ENCODE results near the gene MAP4K4. TPM values are rescaled to one million over a fixed set of nuclear protein-coding genes. Genes with fewer than 3 reads are reported as not detected.

The MAP4K4 gene
- total RNA-seq, 1 experiment from 2014 or later, result 136 TPM

DNA sequence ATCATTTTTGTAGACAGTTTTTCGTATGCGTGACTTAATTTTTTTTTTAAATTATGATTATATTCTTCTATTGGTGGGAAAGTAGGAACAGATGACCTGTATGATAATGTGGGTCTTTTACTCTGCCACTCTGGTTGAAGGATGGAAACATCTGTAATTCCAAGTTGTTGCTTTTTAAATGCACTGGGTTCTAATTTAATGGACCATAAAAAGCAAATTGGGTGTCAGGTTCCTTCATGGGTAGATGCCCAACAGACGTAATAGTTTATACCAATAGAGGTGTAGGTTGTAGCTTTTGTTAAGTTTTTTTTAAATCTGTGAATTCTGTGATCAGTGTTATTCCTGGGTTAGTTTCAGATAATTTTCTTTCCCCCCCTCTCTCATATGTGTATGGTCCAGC lies 117.6 kb downstream of the MAP4K4 start:
- Mint-ChIP-seq H3K36me3 (ENCODE audit: insufficient read depth, unreplicated experiment) (peaks cover 10% of the 10 kb centered on the region), H3K27ac (ENCODE audit: unreplicated experiment) (no peak overlapping the region), H3K4me1 (ENCODE audit: low read depth, unreplicated experiment) (peaks cover 66% of the 10 kb centered on the region), H3K27me3 (ENCODE audit: unreplicated experiment) (no peaks in the 10 kb centered on the region), H3K4me3 (ENCODE audit: low read depth, unreplicated experiment) (no peak overlapping the region), H3K9me3 (ENCODE audit: low read depth, unreplicated experiment) (no peaks in the 10 kb centered on the region)
- BruUV-seq (replicated peaks), result no TSS peak
- DNase-seq, result no peak
- CTCF ChIA-PET, result no interaction called here
- intact Hi-C loops (cut with micrococcal nuclease; ENCODE audit: unreplicated experiment), result no loop called here
- TF ChIP-seq CTCF (IDR thresholded peaks at IDR 0.05; ENCODE audit: unreplicated experiment), result no peak

DNA sequence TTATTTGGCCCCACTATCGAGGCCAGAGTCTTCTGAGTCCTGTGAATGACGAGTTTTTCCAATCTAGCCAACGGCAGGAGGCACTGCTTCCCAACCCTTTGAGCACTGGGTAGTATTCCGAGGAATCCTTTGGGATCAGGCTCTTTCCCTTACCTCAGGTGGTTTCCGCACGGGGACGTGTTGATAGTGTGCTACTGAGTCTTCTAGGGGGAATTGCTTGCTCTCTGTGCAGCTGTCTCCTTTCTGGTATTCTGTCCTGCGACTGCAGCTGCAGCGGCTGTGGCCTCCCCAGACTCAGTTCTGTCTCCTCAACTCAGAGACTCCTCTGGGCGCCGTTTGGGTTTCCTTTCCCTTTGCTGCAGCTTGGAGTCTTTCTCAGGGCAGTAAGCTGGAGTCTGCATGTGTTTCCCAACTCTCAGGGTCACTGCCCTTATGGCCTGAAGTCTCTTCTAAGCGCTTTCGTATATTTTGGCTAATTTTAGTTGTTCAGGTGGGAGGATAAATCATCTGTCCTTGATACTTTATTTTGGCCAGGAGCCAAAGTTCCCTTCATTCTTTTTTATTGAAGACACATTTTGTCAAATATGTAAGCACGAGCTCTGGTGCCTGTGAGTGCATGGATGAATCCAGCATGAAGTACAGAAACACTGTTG lies 118.4 kb downstream of the MAP4K4 start:
- Mint-ChIP-seq H3K9me3 (ENCODE audit: low read depth, unreplicated experiment) (no peaks in the 10 kb centered on the region), H3K36me3 (ENCODE audit: insufficient read depth, unreplicated experiment) (peaks cover 10% of the 10 kb centered on the region), H3K27me3 (ENCODE audit: unreplicated experiment) (no peaks in the 10 kb centered on the region), H3K4me1 (ENCODE audit: low read depth, unreplicated experiment) (peaks cover 66% of the 10 kb centered on the region), H3K4me3 (ENCODE audit: low read depth, unreplicated experiment) (no peak overlapping the region), H3K27ac (ENCODE audit: unreplicated experiment) (no peak overlapping the region)
- intact Hi-C loops (cut with micrococcal nuclease; ENCODE audit: unreplicated experiment), result no loop called here
- DNase-seq, result no peak
- no peak for TF ChIP-seq CTCF (IDR thresholded peaks at IDR 0.05; ENCODE audit: unreplicated experiment)
- CTCF ChIA-PET, result no interaction called here
- no TSS peak for BruUV-seq (replicated peaks)

- Mint-ChIP-seq H3K9me3 (ENCODE audit: low read depth, unreplicated experiment) (no peaks in the 10 kb centered on the region), H3K36me3 (ENCODE audit: insufficient read depth, unreplicated experiment) (peaks cover 7% of the 10 kb centered on the region), H3K27ac (ENCODE audit: unreplicated experiment) (no peak overlapping the region), H3K27me3 (ENCODE audit: unreplicated experiment) (no peaks in the 10 kb centered on the region), H3K4me3 (ENCODE audit: low read depth, unreplicated experiment) (no peak overlapping the region), H3K4me1 (ENCODE audit: low read depth, unreplicated experiment) (peaks cover 60% of the 10 kb centered on the region)
- no peak for DNase-seq
- no peak for TF ChIP-seq CTCF (IDR thresholded peaks at IDR 0.05; ENCODE audit: unreplicated experiment)
- CTCF ChIA-PET, result no interaction called here
- intact Hi-C loops (cut with micrococcal nuclease; ENCODE audit: unreplicated experiment), result no loop called here
- BruUV-seq (replicated peaks), result no TSS peak
These were observed 119.1 kb downstream of the MAP4K4 start for GRCh38 chr2:101816598-101816997.

DNA sequence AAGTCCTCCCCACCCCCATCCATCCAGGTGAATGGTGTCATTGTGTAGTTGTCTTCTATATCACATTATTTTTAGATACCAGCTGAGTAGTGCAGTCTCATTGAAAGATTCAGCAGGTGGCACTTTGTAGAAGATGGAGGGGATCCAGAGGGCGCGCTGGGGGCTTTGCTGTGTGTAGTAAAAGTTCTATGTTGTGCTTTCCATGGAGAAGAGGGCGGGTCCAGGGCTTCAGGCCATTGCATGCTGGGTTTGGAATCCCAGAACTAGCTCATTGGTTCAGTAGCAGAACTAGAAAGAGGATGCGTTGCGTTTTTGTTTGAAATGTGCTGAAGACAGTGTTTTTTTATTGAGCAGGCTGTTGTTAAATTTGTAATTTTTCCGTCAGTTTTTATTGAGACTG lies 120.0 kb downstream of the MAP4K4 start:
- H3K27me3 Mint-ChIP-seq (ENCODE audit: unreplicated experiment), result no peaks in the 10 kb centered on the region
- H3K4me1 Mint-ChIP-seq (ENCODE audit: low read depth, unreplicated experiment), result peaks cover 53% of the 10 kb centered on the region
- H3K36me3 Mint-ChIP-seq (ENCODE audit: insufficient read depth, unreplicated experiment), result peaks cover 5% of the 10 kb centered on the region
- H3K27ac Mint-ChIP-seq (ENCODE audit: unreplicated experiment), result peak overlapping the region; percentile 2
- no peaks in the 10 kb centered on the region for H3K9me3 Mint-ChIP-seq (ENCODE audit: low read depth, unreplicated experiment)
- no peak for DNase-seq
- H3K4me3 Mint-ChIP-seq (ENCODE audit: low read depth, unreplicated experiment), result no peak overlapping the region
- CTCF ChIA-PET, result no interaction called here
- intact Hi-C loops (cut with micrococcal nuclease; ENCODE audit: unreplicated experiment), result no loop called here
- TF ChIP-seq CTCF (IDR thresholded peaks at IDR 0.05; ENCODE audit: unreplicated experiment), result no peak
- no TSS peak for BruUV-seq (replicated peaks)

All from Calu3 (cell line).